ENCODE results near the gene CDKL5.
"Not testable (repeated sequence)": the region's sequence is repeated elsewhere in the genome, so short reads cannot be mapped to it uniquely, and the experiment has no call there.

CDKL5 gene
- total RNA-seq, result 4.6 to 11.9 (median 10.8) reads per million in 3 experiments

DNA sequence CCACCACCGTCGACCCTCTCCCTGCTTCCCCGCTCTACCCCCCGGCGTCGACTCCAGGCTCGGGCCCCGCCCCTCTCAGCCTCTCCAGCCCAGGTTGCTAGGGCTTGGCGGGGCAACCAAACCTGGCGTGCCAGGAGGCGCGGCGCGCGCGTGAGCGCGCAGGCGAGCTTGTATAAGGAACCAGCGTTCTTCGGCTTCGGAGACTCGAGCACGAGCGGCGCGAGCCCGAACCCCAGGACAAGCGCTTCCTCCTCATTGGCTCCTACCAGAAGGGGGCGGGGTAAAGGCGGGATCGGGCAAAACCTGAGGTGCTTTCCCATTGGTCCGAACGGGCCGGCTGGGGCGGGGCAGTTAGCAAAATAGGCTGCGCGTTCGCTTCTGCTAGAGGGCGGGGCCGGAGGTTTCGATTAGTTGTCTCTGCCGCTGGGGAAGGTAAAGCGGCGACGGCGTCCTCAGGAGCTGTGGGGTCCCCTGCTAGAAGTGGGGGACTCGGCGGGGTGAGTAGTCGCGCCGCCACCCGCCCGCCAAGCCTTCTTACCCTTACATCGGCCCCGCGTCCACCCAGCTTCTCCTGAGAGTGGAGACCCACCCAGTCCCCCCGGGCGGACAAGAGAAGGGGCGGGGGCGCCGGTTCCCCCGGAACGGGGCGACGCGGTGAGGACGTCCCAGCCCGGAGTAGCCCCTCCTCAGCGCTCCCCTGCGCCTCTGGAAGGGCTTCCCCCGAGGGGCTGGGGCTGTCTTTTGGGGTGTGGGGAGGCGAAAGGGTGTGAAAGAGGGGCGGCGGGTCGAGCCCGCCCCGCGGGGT lies at the start of gene CDKL5:
CDKL5 (plus strand) TSS at position 410 of the 805 bp plus-strand sequence. CDS start 81,489 bp downstream, outside the sequence.
- peak; percentile 96 for DNase-seq

- DNase-seq, result peak; percentile 5
Measured at GRCh38 chrX:18377796-18378195, 47.6 kb upstream of the CDKL5 start.

DNA sequence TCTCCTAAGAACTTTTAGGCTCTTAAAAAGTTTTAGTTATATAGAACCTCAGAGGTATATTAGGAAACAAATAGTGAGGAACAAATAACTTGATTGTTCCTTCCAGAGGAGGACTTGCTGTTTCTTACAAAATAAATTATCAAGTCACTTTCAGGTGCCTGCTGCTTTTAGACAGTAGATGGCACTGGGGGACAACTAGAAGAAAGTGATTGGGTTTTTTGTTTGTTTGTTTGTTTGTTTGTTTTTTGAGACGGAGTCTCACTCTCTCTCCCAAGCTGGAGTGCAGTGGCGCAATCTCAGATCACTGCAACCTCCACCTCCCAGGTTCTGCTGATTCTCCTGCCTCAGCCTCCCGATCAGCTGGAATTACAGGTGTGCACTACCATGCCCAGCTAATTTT lies 35.4 kb upstream of the CDKL5 start:
- no peak for DNase-seq

GRCh38 chrX:18390941-18391538 lies 34.4 kb upstream of the CDKL5 start:
- DNase-seq, result peak; percentile 55

DNA sequence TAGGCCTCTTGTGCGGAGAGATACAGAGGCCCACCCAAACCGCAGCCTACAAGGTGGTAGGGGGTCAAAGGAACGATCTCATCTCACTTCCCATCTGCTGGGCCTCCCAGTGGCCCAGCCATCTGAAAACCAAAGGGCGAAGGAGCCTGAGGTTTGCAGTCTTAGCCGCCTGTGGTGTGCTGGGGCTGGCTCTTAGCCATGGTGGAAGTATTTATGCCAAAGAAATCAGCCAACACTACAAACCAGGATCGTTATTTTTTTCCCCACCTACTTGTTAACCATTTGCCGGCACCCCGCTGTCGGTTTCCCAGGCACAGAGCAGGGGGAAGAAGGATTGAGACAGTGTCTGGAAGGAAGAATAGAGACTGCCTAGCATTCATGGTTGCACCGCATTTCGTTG lies 30.9 kb upstream of the CDKL5 start:
- DNase-seq, result no peak

GRCh38 chrX:18401848-18402213 lies 23.6 kb upstream of the CDKL5 start:
- DNase-seq, result no peak

GRCh38 chrX:18406531-18407266 lies 18.7 kb upstream of the CDKL5 start:
- no peak for DNase-seq

DNA sequence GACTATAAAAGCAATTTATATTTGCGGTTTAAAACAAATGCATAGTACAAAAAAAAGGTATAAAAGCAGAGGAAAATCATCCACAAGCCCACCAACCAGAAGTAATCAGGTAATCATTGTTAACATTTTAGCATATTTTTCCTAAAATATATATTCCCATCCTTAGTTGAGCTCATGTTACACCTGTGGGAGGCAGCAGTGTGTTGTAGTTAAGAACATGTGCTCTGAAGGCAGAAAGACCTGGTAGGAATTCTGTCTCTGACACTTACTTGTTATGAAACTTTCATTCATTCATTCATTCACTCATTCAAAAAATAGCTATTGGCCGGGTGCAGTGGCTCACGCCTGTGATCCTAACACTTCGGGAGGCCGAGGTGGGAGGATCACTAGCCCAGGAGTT lies 15.4 kb upstream of the CDKL5 start:
- DNase-seq, result no peak

- no peak for DNase-seq
Measured at GRCh38 chrX:18415386-18415785, 10.0 kb upstream of the CDKL5 start.

DNA sequence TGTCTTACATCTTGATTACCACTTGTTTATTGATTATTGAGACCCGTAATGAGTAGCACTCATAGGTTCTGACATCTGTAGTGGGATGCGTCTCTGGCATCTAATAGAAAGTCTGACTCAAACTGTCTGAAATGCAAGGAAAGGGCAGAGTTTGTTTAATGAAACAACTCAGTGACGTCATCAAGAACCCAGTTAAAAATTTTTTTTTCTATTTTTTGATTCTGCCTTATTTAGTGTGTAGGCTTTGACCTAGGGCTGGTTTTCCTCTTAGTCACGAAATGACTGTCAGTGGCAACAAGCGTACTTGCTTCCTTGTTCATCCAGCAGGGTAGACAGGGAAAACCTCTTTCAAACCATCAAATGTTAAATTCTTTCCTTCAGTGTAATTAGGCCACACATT lies 3.1 kb upstream of the CDKL5 start:
- no peak for DNase-seq

GRCh38 chrX:18422886-18423285 lies 2.5 kb upstream of the CDKL5 start:
- no peak for DNase-seq

DNA sequence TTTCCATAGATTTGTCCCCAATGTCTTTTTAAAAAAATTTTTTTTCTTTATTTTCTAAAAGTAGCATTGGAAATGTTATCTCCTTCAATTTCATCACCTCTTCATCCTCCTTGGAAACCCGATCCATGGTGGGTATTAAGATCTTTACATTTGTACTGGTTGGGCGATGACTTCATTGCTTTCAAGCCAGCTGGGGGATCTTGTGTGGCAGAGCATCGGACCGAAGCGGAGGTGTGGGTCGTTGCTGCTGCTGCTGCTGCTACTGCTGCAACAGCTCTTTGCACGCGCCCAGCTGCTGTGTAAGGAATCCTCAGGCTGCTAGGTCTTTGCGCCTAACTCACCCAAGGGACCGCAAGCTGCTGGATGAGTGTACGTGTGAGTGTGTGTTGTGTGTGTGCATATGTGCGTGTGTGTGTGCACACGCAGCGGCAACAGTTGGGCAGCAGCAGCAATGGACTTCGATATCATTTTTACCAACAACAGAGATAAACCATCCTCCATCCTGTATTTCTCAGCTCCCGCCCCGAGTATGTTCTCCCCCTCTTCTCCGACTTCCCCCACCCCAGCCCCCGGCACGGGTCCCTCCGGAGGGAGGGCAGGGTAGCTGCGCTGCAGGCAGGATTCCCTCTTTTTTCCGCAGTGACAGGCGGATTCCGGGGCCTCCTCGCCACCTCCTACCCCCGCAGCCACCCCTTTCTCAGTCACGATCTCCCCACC lies 768 bp upstream of the CDKL5 start:
- DNase-seq, result peak; percentile 12

DNA sequence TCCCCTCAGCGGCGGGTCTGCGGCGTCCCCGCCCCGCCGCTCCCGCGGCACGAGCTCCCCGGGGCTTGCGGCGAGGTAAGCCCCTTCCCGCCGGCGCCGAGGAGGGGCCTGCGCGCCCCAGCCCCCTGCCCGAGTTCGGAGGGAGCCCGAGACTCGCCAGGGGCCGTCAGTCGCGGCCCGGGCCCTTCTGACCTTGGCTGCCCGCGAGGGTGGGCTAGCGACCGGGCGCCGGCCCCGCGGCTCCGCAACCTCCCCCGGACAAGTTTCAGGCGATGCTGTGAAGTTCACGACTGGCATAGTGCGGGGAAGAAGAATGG lies 554 bp downstream of the CDKL5 start:
- no peak for DNase-seq

GRCh38 chrX:18428006-18428405 lies 2.6 kb downstream of the CDKL5 start:
- DNase-seq, result no peak

GRCh38 chrX:18433288-18433687 lies 7.9 kb downstream of the CDKL5 start:
- not testable (repeated sequence) for DNase-seq

- DNase-seq, result no peak
Measured at GRCh38 chrX:18434896-18435295, 9.5 kb downstream of the CDKL5 start.

GRCh38 chrX:18436017-18436416 lies 10.6 kb downstream of the CDKL5 start:
- no peak for DNase-seq

DNA sequence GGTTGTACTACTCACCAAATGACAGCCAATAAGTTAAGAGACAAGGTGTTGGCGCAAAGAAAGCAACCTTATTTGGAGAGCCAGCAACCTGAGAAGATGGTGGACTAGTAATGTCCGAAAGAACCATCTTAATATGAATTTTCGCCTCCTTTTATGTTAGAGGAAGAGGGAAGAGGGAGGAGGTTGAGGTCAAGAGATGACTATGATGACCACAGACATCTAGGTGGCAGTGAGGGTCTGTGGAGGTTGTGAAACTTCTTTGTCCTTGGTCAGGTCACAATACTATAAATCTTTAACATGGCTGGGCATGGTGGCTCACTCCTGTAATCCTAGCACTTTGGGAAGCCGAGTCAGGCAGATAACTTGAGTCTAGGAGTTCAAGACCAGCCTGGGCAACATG lies 15.4 kb downstream of the CDKL5 start:
- DNase-seq, result no peak

- DNase-seq, result no peak
Measured at GRCh38 chrX:18441780-18442367, 16.5 kb downstream of the CDKL5 start.

DNA sequence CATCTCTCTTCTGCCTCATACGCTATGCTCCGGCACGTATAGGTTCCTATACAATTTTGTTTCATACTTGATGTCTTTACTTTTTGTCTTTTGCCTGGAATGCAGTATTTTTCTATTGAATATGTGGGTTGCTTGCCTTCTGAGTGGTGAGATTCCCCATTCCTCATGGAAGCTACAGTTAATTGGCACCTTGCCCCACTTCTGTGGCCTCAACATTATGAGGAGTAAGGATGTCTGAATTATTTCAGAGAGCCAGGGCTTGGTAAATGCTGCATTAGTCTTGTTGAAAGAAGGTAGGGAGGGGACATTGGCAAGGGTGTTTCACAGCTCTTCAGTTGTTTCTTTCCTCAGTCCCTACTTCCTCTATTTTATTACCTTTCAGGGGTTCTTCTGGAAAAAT lies 23.0 kb downstream of the CDKL5 start:
- no peak for DNase-seq

DNA sequence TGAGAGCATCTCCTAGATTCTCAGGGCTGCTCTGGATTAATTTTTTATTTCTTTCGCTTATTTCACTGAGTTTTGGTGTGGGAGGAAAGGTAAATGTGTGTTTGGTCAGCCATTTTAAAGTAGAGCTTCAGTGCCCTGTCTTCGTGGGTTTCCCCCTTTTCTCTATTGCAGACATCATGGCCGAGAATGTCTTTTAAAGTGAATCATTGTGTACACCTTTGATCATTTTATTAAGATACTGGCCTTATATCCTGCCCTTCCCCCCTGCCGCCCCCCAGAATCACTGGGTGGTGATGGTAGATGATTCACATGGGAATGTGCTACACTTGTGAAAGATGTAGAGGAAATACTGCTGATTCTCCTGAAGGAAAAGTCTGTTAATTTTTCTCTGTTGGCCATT lies 23.8 kb downstream of the CDKL5 start:
- no peak for DNase-seq

- no peak for DNase-seq
Measured at GRCh38 chrX:18455384-18455783, 30.0 kb downstream of the CDKL5 start.

DNA sequence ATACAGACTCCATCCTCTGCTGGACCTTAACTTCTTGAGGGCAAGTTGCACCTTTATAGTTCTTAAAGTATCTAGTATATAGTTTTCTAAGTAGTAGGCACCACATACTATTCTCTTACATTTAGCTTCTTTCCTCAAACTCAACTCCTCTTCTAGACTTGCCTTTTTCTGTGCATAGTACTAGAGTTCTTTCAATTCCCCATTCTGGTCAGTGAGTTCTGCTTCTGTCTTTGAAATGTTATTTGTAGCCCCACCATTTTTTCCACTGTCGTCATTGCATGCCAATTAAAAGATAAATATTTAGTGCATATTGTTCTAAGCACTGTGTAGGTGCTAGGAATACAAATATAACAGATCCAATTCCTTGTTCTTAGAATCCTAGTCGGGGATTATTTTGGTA lies 31.6 kb downstream of the CDKL5 start:
- DNase-seq, result no peak
